ENCODE data around the gene SYCP2L. TPM values are rescaled to one million over a fixed set of nuclear protein-coding genes. Genes with fewer than 3 reads are reported as not detected.
"Not testable (repeated sequence)": the region's sequence is repeated elsewhere in the genome, so short reads cannot be mapped to it uniquely, and the experiment has no call there.

SYCP2L gene
- total RNA-seq, 2 donors from 2014 or later, result 0.11 TPM; not detected in 1

- DNase-seq, result no peak
- no peaks in the 10 kb centered on the region for H3K4me1 ChIP-seq
- H3K36me3 ChIP-seq, result no peaks in the 10 kb centered on the region
- intact Hi-C loops (cut with DNase I), result no loop called here
- H3K27ac ChIP-seq, result no peak overlapping the region
- H3K4me3 ChIP-seq, result no peak overlapping the region
- H3K9me3 ChIP-seq, result no peaks in the 10 kb centered on the region
- TF ChIP-seq, protein P1, sequence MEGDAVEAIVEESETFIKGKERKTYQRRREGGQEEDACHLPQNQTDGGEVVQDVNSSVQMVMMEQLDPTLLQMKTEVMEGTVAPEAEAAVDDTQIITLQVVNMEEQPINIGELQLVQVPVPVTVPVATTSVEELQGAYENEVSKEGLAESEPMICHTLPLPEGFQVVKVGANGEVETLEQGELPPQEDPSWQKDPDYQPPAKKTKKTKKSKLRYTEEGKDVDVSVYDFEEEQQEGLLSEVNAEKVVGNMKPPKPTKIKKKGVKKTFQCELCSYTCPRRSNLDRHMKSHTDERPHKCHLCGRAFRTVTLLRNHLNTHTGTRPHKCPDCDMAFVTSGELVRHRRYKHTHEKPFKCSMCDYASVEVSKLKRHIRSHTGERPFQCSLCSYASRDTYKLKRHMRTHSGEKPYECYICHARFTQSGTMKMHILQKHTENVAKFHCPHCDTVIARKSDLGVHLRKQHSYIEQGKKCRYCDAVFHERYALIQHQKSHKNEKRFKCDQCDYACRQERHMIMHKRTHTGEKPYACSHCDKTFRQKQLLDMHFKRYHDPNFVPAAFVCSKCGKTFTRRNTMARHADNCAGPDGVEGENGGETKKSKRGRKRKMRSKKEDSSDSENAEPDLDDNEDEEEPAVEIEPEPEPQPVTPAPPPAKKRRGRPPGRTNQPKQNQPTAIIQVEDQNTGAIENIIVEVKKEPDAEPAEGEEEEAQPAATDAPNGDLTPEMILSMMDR (IDR thresholded peaks at IDR 0.05), result no peak
- no peaks in the 10 kb centered on the region for H3K27me3 ChIP-seq
- no peak overlapping the region for H3K9ac ChIP-seq (ENCODE audit: low read depth in 2 of 2, low read length in 2 of 2)
These were observed 115.3 kb downstream of the SYCP2L start for GRCh38 chr6:11002176-11002575.

GRCh38 chr6:11003297-11003696, 116.4 kb downstream of the SYCP2L start:
- H3K4me3 ChIP-seq; H3K27me3 ChIP-seq; intact Hi-C loops (cut with DNase I): not testable (repeated sequence)

DNA sequence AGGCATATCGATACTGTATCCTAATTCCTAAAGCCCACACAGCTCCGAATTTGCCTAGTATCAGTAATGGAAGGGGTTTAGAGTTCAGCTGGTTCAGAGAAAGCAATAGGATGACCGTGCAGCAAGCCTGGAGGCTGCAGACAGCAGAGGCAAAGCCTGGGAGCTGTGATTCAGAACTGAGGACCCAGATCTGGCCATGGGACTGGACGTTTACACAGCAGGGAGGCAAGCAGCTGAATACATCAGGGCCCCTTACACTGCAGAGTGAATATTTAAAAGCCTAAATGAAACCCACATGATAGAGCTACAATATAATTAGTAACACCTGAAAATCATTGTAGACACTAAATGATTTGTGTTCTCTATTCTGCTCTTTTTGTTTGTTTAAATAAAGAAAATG, 119.2 kb downstream of the SYCP2L start:
- Histone ChIP-seq H3K27ac (no peak overlapping the region), H3K9me3 (no peaks in the 10 kb centered on the region), H3K36me3 (no peaks in the 10 kb centered on the region), H3K27me3 (no peaks in the 10 kb centered on the region), H3K9ac (ENCODE audit: low read depth in 2 of 2, low read length in 2 of 2) (no peak overlapping the region), H3K4me1 (no peaks in the 10 kb centered on the region), H3K4me3 (no peak overlapping the region)
- TF ChIP-seq, protein P1 (IDR thresholded peaks at IDR 0.05), result no peak
- DNase-seq, result no peak
- intact Hi-C loops (cut with DNase I), result no loop called here

More at GRCh38 chr6:11003297-11003696, 116.4 kb downstream of the SYCP2L start:
- not testable (repeated sequence) for H3K36me3 ChIP-seq; H3K27ac ChIP-seq; H3K4me1 ChIP-seq; H3K9ac ChIP-seq (ENCODE audit: low read depth in 2 of 2, low read length in 2 of 2); DNase-seq; H3K9me3 ChIP-seq

- H3K36me3 ChIP-seq, result no peaks in the 10 kb centered on the region
- no peak overlapping the region for H3K4me3 ChIP-seq
- TF ChIP-seq, protein P1 (IDR thresholded peaks at IDR 0.05), result no peak
- DNase-seq, result no peak
- H3K27ac ChIP-seq, result no peak overlapping the region
- no peaks in the 10 kb centered on the region for H3K27me3 ChIP-seq
- intact Hi-C loops (cut with DNase I), result no loop called here
- no peak overlapping the region for H3K9ac ChIP-seq (ENCODE audit: low read depth in 2 of 2, low read length in 2 of 2)
- no peaks in the 10 kb centered on the region for H3K9me3 ChIP-seq
- no peaks in the 10 kb centered on the region for H3K4me1 ChIP-seq
These were observed 121.1 kb downstream of the SYCP2L start for GRCh38 chr6:11007715-11008608.

DNA sequence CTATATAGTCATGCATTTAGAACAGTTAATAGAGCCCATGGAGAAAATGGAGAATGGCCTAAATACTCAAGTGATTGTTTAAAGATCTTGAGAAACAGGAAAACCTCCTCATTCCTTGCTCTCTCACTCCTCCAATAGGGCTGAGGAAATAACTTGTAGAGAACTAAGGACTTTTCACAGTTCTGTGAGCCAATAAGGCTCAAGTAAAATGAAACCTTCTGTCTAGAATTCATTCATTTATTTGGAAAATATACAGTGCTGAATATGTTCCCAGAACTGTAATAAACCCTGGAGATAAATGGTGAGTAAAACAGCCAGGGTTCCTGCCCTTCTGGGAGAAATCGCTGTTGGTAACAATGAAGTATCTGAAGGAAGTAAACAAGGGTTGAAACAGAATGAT, 122.0 kb downstream of the SYCP2L start:
- Histone ChIP-seq H3K36me3 (no peaks in the 10 kb centered on the region), H3K4me3 (no peak overlapping the region), H3K27me3 (peaks cover 4% of the 10 kb centered on the region), H3K4me1 (no peaks in the 10 kb centered on the region), H3K9me3 (no peaks in the 10 kb centered on the region), H3K9ac (ENCODE audit: low read depth in 2 of 2, low read length in 2 of 2) (no peak overlapping the region), H3K27ac (no peak overlapping the region)
- intact Hi-C loops (cut with DNase I), result no loop called here
- TF ChIP-seq, protein P1 (IDR thresholded peaks at IDR 0.05), result no peak
- DNase-seq, result no peak

- no peak overlapping the region for H3K4me3 ChIP-seq
- no peak overlapping the region for H3K9ac ChIP-seq (ENCODE audit: low read depth in 2 of 2, low read length in 2 of 2)
- H3K4me1 ChIP-seq, result no peaks in the 10 kb centered on the region
- intact Hi-C loops (cut with DNase I), result no loop called here
- DNase-seq, result no peak
- H3K27me3 ChIP-seq, result peaks cover 4% of the 10 kb centered on the region
- H3K9me3 ChIP-seq, result no peaks in the 10 kb centered on the region
- H3K36me3 ChIP-seq, result no peaks in the 10 kb centered on the region
- TF ChIP-seq, protein P1 (IDR thresholded peaks at IDR 0.05), result no peak
- no peak overlapping the region for H3K27ac ChIP-seq
These were observed 122.5 kb downstream of the SYCP2L start for GRCh38 chr6:11009353-11009752.
